ENCODE data around the gene FBXW12. TPM values are rescaled to one million over a fixed set of nuclear protein-coding genes. Genes with fewer than 3 reads are reported as not detected.

FBXW12 gene
- total RNA-seq, 1 donor from 2014 or later: 0.38 TPM

GRCh38 chr3:48338635-48339034 lies 33.4 kb upstream of the FBXW12 start:
- Mint-ChIP-seq H3K9me3 (ENCODE audit: low read depth) (no peaks in the 10 kb centered on the region), H3K4me3 (ENCODE audit: low read depth) (no peak overlapping the region), H3K4me1 (ENCODE audit: low read depth) (no peaks in the 10 kb centered on the region), H3K27ac (no peak overlapping the region), H3K36me3 (ENCODE audit: insufficient read depth) (no peaks in the 10 kb centered on the region), H3K27me3 (peaks cover 6% of the 10 kb centered on the region)
- no peak for DNase-seq (ENCODE audit: low spot score, unreplicated experiment)
- no peak for TF ChIP-seq CTCF (IDR thresholded peaks at IDR 0.05; ENCODE audit: unreplicated experiment)

GRCh38 chr3:48343432-48343831 lies 28.6 kb upstream of the FBXW12 start:
- no peak for DNase-seq (ENCODE audit: low spot score, unreplicated experiment)
- Mint-ChIP-seq H3K9me3 (ENCODE audit: low read depth) (no peaks in the 10 kb centered on the region), H3K4me1 (ENCODE audit: low read depth) (no peaks in the 10 kb centered on the region), H3K4me3 (ENCODE audit: low read depth) (no peak overlapping the region), H3K27me3 (peaks cover 5% of the 10 kb centered on the region), H3K36me3 (ENCODE audit: insufficient read depth) (no peaks in the 10 kb centered on the region), H3K27ac (no peak overlapping the region)
- TF ChIP-seq CTCF (IDR thresholded peaks at IDR 0.05; ENCODE audit: unreplicated experiment): no peak

- Mint-ChIP-seq H3K27ac (no peak overlapping the region), H3K27me3 (peaks cover 5% of the 10 kb centered on the region), H3K9me3 (ENCODE audit: low read depth) (no peaks in the 10 kb centered on the region), H3K4me1 (ENCODE audit: low read depth) (no peaks in the 10 kb centered on the region), H3K36me3 (ENCODE audit: insufficient read depth) (no peaks in the 10 kb centered on the region), H3K4me3 (ENCODE audit: low read depth) (no peak overlapping the region)
- no peak for TF ChIP-seq CTCF (IDR thresholded peaks at IDR 0.05; ENCODE audit: unreplicated experiment)
- DNase-seq (ENCODE audit: low spot score, unreplicated experiment): no peak
Observed at GRCh38 chr3:48344867-48345507, 27.0 kb upstream of the FBXW12 start.

- H3K36me3 Mint-ChIP-seq (ENCODE audit: insufficient read depth): no peaks in the 10 kb centered on the region
- H3K4me1 Mint-ChIP-seq (ENCODE audit: low read depth): no peaks in the 10 kb centered on the region
- peaks cover 7% of the 10 kb centered on the region for H3K27me3 Mint-ChIP-seq
- H3K27ac Mint-ChIP-seq: no peak overlapping the region
- DNase-seq (ENCODE audit: low spot score, unreplicated experiment): no peak
- TF ChIP-seq CTCF (IDR thresholded peaks at IDR 0.05; ENCODE audit: unreplicated experiment): no peak
- no peaks in the 10 kb centered on the region for H3K9me3 Mint-ChIP-seq (ENCODE audit: low read depth)
- no peak overlapping the region for H3K4me3 Mint-ChIP-seq (ENCODE audit: low read depth)
Observed at GRCh38 chr3:48345946-48346572, 26.0 kb upstream of the FBXW12 start.

GRCh38 chr3:48347500-48347899 lies 24.5 kb upstream of the FBXW12 start:
- Mint-ChIP-seq H3K36me3 (ENCODE audit: insufficient read depth) (no peaks in the 10 kb centered on the region), H3K4me3 (ENCODE audit: low read depth) (no peak overlapping the region), H3K27ac (no peak overlapping the region), H3K4me1 (ENCODE audit: low read depth) (no peaks in the 10 kb centered on the region), H3K9me3 (ENCODE audit: low read depth) (no peaks in the 10 kb centered on the region), H3K27me3 (peaks cover 14% of the 10 kb centered on the region)
- no peak for TF ChIP-seq CTCF (IDR thresholded peaks at IDR 0.05; ENCODE audit: unreplicated experiment)
- DNase-seq (ENCODE audit: low spot score, unreplicated experiment): no peak

Measured in progenitor cell of endocrine pancreas (in vitro differentiated cells).